ENCODE measurements around the gene MSN.
"Not testable (repeated sequence)": the region's sequence is repeated elsewhere in the genome, so short reads cannot be mapped to it uniquely, and the experiment has no call there.

Gene MSN

DNA sequence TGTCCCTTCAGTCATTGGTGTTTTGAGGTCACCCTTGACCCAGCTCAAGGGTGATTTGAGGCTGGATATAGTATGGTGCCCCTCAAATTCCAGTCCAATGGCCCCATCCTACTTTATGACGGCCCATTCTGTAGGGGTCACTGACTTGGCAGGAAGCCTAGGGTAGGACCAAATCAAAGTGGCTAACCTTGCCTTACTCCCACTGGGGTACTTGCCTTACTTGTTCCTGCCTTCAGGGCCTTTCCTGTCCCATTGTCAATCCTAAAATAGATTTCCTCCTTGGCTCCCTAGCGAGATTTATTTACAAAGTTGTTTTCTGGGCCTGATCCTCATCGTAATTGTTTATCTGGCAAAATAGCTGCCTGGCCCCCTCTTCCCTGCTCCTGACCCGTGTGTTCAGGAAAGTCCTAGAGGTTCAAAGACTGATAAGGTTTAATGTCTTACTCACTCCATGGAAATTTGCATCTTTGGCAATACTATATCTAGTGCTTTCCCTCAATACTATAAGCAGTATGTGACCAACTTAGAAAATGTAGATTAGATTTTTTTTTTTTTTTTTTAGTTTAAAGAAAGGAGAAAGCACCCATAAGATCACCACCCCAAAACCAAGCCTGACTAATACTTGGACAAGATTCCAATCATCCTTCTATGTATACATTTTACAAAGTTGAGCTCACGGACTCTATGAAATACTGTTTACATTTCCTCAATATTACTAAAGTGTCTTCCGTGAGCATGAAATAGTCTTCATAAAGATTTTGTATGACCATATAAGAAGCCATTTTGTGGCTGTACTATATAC, 44.8 kb downstream of the MSN start:
- in situ Hi-C loops (cut with MboI; ENCODE audit: low sequenced_read_pairs) = no loop called here

GRCh38 chrX:65718538-65718937, 51.1 kb downstream of the MSN start:
- in situ Hi-C loops (cut with MboI; ENCODE audit: low sequenced_read_pairs) = no loop called here

GRCh38 chrX:65720381-65720964, 53.0 kb downstream of the MSN start:
- in situ Hi-C loops (cut with MboI; ENCODE audit: low sequenced_read_pairs) = no loop called here

DNA sequence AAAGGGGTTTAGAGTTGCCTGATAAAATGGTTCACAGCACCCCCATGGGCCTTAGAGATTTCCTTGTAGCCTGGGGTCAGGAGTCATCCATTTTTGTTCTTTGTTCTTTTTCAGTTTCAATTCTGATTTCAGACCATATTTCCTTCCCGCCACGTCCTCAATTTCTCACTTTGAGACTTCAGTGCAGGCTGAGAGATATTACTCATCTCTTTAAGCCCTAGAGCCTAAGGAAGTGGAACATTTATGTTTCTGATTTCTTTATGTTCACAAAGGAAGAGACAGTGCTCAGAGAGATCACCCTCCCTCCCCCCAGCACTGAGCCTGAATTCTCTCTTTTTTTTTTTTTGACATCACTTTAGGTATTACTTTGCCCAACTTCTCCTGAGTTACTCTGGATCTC, 56.3 kb downstream of the MSN start:
- in situ Hi-C loops (cut with MboI; ENCODE audit: low sequenced_read_pairs) = no loop called here

GRCh38 chrX:65726715-65727114, 59.3 kb downstream of the MSN start:
- in situ Hi-C loops (cut with MboI; ENCODE audit: low sequenced_read_pairs) = no loop called here

DNA sequence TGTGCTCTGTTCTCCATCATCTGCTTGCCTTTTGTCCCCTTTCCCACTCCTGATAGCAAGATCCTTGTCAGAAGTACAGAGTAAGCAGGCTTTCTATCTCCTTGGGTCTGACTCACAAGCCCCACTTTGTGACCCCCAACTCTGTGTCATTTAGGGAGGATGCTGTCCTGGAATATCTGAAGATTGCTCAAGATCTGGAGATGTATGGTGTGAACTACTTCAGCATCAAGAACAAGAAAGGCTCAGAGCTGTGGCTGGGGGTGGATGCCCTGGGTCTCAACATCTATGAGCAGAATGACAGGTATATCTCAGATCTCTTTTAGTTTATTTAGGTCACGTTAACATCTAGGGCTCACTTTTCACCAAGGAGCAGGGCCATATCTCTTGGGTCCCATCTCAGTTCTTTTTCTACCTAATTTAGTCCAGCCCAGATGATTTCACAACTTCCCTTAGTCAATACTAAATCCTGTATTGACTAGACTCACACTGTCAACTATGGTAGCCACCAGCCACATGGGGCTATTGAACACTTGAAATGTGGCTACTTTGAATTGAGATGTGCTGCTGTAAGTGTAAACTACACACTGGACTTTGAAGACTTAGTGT, 64.3 kb downstream of the MSN start:
- in situ Hi-C loops (cut with MboI; ENCODE audit: low sequenced_read_pairs) = no loop called here

GRCh38 chrX:65740909-65741308, 73.5 kb downstream of the MSN start:
- in situ Hi-C loops (cut with MboI; ENCODE audit: low sequenced_read_pairs) = no loop called here

DNA sequence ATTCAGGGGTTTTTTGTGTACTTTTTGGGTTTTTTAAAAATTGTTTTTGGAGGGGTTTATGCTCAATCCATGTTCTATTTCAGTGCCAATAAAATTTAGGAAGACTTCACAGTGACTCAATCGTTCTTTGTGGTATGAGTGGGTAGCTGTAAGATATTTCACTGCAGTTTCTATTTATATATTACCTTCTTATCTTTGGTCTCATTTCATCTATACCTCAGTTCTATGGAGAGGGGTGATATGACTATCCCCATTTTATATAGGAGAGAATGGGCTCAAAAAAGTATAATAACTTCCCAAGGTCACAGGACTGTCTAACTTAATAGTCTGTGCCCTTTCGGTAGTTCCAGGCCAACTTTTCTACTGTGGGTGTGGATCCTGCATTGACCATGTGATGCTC, 74.4 kb downstream of the MSN start:
- in situ Hi-C loops (cut with MboI; ENCODE audit: low sequenced_read_pairs) = no loop called here

DNA sequence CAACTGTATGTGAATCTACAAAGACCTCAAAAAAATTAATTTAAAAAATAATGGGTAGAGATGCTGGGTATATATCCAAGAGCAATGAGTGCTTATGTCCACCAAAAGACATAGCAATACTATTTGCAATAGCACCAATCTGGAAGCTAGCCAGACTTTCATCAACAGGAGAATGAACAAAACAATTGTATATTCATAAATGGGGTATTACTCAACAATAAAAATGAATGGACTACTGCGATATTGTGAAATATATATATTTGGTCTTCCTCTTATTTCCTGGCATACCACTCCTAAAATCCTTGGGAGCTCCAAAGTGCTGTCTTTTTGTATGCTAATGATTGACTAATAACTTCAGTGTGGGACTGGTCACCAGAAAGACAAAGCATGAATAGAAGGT, 77.5 kb downstream of the MSN start:
- in situ Hi-C loops (cut with MboI; ENCODE audit: low sequenced_read_pairs) = no loop called here

DNA sequence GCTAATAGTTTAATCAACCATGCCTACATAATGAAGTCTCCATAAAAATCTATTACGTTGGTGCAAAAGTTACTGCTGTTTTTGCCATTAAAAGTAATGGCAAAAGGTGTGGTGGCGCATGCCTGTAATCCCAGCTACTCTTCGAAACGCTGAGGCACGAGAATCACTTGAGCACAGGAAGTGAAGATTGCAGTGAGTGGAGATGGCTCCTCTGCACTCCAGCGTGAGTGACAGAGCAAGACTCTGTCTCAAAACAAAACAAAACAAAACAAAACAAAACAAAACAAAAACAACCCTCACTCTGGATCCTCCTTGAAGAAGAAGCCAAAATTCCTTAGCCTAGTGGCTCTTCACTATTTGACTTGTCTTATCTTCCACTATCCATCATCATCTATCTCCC, 78.0 kb downstream of the MSN start:
- in situ Hi-C loops (cut with MboI; ENCODE audit: low sequenced_read_pairs) = no loop called here

- in situ Hi-C loops (cut with MboI; ENCODE audit: low sequenced_read_pairs) = no loop called here
Measured at GRCh38 chrX:65745992-65746391, 78.5 kb downstream of the MSN start.

- in situ Hi-C loops (cut with MboI; ENCODE audit: low sequenced_read_pairs) = no loop called here
Measured at GRCh38 chrX:65750674-65751469, 83.4 kb downstream of the MSN start.

- in situ Hi-C loops (cut with MboI; ENCODE audit: low sequenced_read_pairs) = no loop called here
Measured at GRCh38 chrX:65751519-65751918, 84.1 kb downstream of the MSN start.

DNA sequence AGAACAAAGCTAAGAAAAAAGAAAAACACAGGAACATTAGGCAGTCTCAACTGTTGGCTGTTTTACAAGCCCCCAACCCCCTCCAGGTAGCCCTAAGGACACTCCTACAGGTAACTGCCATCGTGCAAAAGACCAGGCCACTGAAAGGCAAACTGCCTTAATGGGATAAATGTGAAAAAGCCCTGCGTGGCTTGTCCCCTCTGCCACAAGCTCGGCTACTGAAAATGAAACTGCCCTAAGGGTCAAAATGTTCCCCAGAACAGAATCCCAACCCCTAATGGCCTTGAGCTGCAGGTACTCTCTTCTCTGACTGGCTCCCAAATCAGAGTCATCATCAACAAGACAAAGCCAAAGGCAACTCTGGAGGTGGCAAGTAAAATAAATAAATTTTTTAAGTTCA, 84.8 kb downstream of the MSN start:
- in situ Hi-C loops (cut with MboI; ENCODE audit: low sequenced_read_pairs) = no loop called here

GRCh38 chrX:65755786-65756185, 88.3 kb downstream of the MSN start:
- in situ Hi-C loops (cut with MboI; ENCODE audit: low sequenced_read_pairs) = no loop called here

- in situ Hi-C loops (cut with MboI; ENCODE audit: low sequenced_read_pairs) = no loop called here
Measured at GRCh38 chrX:65757943-65758342, 90.5 kb downstream of the MSN start.

- in situ Hi-C loops (cut with MboI; ENCODE audit: low sequenced_read_pairs) = no loop called here
Measured at GRCh38 chrX:65758505-65758904, 91.1 kb downstream of the MSN start.

DNA sequence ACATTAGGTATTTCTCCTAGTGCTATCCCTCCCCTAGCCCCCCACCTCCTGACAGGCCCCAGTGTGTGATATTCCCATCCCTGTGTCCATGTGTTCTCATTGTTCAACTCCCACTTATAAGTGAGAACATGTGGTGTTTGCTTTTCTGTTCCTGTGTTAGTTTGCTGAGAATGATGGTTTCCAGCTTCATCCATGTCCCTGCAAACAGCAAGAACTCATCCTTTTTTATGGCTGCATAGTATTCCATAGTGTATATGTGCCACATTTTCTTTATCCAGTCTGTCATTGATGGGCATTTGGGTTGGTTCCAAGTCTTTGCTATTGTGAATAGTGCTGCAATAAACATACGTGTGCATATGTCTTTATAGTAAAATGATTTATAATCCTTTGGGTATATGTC, 92.1 kb downstream of the MSN start:
- in situ Hi-C loops (cut with MboI; ENCODE audit: low sequenced_read_pairs) = not testable (repeated sequence)

GRCh38 chrX:65769564-65770292, 102.3 kb downstream of the MSN start:
- in situ Hi-C loops (cut with MboI; ENCODE audit: low sequenced_read_pairs) = no loop called here

GRCh38 chrX:65772842-65773241, 105.4 kb downstream of the MSN start:
- in situ Hi-C loops (cut with MboI; ENCODE audit: low sequenced_read_pairs) = no loop called here

DNA sequence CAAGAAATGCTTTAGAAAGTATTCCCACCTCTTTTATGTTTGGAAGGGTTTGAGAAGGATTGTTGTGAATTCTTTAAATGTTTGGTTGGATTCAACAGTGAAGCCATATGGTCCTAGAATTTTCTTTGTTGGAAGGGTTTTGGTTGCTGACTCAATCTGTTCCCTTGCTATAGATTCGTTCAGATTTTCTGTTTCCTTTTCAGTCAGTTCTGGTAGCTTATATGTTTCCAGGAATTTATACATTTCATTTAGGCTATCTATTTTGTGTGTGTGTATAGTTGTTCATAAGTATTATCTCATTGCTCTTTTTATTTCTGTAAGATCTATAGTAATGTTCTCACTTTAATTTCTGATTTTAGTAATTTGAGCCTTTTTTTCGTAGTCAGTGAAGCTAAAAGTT, 114.4 kb downstream of the MSN start:
- in situ Hi-C loops (cut with MboI; ENCODE audit: low sequenced_read_pairs) = no loop called here
